GM21529 (cell line): ENCODE measurements around the gene FFAR3.
"Not testable (repeated sequence)": the region's sequence is repeated elsewhere in the genome, so short reads cannot be mapped to it uniquely, and the experiment has no call there.

Experiments used
- ATAC-seq: cut with Tn5 transposase; IDR thresholded peaks from one replicate; pipeline ENCODE4 v1.9.1; 2021; ENCODE audit not compliant: unreplicated experiment

FFAR3 gene

DNA sequence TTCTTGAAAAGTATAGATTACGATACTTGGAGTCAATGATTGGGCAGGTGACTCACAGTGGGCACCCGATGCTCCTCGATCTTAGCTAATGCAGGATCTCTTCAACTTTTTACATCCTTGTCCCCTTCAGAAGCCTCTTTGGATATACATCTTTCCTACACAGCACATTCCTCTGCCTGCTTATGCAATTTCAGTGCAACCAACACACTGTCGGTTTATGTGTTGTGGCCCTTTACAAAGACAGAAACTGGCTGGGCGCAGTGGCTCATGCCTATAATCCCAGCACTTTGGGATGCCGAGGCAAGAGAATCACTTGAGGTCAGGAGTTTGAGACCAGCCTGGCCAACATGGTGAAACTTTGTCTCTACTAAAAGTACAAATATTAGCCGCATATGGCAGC is 15.2 kb downstream of the FFAR3 start:
- no peak for ATAC-seq

DNA sequence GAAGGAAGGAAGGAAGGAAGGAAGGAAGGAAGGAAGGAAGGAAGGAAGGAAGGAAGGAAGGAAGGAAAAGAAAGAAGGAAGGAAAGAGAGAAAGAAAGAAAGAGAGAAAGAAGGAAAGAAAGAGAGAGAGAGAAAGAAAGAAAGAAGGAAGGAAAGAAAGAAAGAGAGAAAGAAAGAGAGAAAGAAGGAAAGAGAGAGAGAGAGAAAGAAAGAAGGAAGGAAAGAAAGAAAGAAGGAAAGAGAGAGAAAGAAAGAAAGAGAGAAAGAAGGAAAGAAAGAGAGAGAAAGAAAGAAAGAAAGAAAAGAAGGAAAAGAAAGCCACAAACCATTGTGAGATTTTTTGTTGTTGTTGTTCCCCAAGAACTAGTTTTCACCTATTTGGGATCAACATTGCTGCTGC is 15.8 kb downstream of the FFAR3 start:
- ATAC-seq, result not testable (repeated sequence)

DNA sequence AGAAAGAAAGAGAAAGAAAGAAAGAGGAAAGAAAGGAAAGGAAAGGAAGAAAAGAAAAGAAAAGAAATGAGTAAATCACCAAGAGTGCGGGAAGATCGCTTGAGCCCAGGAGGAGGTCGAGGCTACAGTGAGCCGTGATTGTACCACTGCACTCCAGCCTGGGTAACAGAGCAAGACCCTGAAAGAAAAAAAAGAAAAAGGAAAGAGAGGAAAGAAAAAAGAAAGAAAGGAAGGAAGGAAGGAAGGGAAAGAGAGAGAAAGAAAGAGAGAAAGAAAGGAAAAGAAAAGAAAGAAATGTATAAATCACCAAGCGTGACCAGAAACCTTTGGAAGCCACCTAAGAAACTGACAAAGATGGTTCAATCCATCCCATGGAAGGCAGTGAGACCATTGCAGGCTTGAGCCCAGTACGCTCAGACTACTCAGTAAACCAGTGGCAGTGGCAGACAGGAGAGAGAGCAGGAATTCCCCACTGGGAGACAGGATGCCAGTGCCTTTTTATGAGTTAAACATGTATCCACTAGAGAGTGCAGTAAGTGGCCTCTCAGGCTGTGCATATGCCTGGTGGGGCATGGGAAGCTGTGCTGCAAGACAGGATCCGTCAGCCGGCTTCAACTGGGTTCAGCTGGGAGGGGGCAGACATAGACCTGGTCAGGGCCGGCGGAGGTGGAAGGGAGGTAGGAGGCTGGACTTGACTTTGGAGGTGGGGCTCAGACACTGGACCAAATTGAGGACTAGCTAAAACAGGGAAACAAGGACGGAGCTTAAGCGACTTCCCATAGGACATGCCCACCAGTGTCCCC is 17.4 kb downstream of the FFAR3 start:
- no peak for ATAC-seq

DNA sequence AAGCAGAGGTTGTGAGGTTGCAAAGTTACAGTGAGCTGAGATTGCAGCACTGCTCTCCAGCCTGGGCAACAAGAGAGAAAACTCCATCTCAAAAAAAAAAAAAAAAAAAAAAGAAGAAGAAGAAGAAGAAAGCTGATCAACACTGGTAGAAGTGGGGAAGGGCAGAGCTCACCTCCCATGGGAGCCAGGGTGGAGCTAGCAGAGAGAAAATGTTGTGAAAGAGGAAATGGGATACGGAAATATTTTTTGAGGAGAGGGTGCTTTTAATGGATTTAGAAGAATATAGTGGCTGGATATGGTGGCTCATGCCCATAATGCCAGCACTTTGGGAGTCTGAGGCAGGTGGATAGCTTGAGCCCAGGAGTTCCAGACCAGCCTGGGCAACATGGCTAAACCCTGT is 19.4 kb downstream of the FFAR3 start:
- no peak for ATAC-seq

DNA sequence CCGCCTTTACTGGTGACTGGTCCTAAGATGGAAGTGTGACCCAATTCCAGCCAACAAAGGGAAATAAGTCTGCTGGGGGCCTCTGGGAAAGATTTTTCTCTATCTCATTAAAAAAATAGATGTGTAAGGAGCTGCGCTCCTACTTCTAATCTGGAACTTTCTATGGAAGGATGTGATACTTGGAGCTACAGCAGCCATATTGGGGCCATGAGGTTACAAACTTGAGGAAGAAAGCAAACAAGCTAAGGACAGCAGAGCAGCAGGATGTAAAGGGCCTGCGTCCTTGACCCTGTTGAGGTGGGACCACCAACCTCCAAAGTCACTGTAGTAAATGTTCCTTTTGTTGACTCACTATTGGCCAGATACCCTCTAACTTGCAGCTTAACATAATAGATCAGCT is 20.1 kb downstream of the FFAR3 start:
- no peak for ATAC-seq

DNA sequence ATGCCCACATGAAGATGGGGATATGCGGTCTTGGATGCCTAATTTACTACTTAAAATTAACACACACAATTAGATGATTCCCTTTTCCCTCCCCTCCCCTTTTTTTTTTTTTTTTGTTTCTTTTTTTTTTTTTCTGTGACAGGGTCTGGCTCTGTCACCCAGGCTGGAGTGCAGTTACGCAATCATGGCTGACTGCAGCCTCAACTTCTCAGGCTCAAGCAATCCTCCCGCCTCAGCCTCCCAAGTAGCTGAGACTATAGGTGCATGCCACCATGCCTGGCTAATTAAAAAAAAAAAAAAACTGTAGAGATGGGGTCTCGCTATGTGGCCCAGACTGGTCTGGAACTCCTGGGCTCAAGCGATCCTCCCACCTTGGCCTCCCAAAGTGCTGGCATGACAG is 21.3 kb downstream of the FFAR3 start:
- not testable (repeated sequence) for ATAC-seq

DNA sequence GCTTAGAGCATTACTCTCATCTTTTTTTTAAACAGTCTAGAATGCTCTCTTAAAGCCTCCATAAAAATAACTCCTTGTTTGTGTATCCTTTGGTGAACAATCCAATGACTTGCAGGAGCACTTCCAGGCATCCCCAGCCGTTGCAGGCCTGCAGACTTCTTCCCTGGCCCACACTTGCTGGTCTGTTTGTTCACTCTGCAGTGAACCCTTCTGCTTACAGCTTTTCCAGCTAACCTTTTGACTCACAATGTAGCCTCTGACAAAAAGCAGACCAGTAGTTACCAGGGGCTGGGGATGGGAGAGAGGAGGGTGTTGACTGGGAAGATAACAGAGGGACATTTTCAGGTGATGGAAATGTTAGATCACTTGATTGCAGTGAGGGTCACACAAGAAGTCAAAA is 21.7 kb downstream of the FFAR3 start:
- ATAC-seq, result no peak

DNA sequence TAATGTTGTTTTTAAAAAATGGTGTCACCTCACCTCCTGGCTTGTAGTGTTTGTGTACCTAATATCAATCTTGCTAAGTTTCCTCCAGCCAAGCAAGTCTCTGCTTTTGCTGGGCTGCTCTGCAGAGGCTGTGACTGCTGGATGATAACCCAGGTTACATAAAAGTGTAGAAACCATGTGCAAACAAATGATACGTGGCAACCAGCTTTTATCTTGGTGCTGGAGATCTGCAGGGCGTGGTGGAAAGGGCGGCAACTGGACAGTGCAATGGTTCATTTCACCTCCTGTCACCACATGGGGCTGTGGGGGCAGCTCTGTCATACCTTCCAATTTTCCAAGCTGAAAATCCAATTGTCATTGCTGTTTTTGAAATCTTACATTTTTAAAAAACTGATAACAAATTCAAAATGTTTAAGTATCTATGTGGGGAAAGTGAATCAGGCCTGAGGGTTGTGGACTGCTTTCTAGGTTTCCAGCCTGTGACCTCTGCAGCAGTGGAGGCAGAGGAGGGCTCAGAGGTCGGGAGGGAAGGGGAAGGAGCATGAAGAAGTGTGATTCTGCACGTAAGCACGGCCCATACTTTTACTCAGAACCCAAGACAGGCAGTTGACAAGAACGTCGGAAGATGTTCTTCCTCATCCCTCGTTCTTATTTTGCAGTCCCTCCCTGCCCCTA is 22.3 kb downstream of the FFAR3 start:
- ATAC-seq, result no peak

DNA sequence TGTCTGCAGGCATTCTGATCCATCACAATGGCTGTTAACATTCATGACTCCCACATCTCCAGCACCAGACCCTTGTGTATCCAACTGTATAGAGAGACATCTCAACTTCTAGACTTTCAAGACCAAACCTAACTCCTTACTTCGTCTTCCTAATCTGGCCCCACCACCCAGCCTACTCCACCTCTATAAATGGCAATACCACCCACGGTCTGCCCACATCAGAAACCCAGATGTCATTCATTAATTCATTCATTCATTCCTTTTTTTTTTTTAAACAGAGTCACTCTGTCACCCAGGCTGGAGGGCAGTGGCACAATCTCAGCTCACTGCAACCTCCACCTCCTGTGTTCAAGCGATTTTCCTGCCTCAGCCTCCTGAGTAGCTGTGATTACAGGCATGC is 23.1 kb downstream of the FFAR3 start:
- no peak for ATAC-seq

DNA sequence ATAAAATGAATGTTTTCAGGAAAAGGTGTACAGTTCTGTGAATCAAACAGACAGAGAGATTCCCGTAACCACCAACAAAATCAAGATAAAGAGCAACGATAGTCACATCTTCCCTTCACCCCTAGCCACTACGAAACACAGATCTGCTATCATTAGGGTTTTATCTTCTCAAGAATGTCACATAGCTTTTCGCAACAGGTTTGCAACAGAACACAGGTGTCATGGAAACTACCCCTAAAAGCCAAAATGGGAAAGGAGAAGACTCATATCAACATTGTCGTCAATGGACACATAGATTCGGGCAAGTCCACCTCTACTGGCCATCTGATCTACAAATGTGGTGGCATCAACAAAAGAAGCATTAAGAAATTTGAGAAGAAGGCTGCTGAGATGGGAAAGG is 23.7 kb downstream of the FFAR3 start:
- no peak for ATAC-seq

DNA sequence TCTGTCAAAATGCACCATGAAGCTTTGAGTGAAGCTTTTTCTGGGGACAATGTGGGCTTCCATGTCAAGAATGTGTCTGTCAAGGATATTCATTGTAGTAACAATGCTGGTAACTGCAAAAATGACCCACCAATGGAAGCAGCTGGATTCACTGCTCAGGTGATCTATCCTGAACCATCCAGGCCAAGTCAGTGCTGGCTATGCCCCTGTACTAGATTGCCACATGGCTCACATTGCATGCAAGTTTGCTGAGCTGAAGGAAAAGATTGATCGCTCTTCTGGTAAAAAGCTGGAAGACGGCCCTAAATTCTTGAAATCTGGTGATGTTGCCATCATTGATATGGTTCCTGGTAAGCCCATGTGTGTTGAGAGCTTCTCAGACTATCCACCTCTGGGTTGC is 25.3 kb downstream of the FFAR3 start:
- no peak for ATAC-seq

DNA sequence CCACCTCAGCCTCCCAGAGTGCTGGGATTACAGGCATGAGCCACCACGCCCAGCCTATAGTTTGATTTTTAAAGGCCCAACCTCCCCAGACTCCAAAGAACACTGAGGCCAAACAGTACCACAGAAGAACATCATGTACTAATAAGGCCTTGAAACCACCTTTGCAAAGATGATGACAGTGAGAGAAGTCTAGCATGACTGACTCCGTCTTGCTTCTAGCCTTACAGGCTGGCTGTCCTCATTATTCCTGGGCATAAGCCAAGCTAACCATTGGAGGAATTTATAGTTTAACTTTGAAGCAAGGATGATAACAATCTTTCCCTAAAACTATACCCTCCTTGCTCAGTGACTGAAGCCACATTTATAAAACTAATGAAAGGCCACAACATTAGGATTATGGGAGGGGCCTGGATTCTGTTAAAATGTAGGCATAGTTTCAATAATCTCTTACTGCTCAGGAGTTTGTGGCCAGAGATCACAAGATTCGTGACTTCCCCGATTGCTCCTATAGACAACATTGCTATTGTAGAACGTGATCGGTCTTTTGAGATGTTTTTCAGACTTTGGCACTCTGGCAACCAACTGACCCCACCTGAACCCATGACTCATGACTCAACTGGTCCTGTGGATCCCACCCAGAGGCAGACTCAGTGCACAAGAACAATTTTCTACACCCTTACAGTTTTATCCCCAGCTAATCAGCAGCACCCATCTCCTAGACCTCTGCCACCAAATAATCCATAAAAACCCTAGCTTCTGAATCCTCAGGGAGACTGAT is 30.2 kb downstream of the FFAR3 start:
- no peak for ATAC-seq

DNA sequence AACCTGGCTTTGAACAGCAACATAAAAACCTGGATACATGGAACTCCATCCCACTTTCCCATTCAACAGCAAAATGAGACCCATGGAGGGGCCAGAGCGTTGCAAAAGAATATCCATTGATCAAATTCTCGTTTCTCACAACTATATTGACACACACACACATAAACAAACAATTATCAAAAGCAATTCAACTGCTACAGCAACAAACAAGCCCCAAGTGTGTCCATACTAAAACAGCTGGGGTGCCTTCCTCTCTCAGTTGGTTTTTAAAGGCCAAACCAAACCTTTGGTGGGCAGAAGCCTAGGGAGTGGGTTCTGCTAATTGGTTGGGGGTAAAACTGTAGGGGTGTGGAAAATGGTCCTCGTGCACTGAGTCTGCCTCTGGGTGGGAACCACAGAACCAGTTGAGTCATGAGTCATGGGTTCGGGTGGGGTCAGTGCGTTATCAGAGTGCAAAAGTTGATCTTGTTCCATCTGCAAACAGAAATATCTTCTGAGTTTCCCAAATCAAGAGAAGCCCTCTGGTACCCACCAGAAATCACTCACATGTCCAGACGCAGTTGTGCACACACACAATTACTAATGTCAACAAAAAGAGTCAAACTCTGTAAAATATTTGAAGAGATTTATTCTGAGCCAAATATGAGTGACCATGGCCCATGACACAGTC is 31.1 kb downstream of the FFAR3 start:
- ATAC-seq, result no peak

DNA sequence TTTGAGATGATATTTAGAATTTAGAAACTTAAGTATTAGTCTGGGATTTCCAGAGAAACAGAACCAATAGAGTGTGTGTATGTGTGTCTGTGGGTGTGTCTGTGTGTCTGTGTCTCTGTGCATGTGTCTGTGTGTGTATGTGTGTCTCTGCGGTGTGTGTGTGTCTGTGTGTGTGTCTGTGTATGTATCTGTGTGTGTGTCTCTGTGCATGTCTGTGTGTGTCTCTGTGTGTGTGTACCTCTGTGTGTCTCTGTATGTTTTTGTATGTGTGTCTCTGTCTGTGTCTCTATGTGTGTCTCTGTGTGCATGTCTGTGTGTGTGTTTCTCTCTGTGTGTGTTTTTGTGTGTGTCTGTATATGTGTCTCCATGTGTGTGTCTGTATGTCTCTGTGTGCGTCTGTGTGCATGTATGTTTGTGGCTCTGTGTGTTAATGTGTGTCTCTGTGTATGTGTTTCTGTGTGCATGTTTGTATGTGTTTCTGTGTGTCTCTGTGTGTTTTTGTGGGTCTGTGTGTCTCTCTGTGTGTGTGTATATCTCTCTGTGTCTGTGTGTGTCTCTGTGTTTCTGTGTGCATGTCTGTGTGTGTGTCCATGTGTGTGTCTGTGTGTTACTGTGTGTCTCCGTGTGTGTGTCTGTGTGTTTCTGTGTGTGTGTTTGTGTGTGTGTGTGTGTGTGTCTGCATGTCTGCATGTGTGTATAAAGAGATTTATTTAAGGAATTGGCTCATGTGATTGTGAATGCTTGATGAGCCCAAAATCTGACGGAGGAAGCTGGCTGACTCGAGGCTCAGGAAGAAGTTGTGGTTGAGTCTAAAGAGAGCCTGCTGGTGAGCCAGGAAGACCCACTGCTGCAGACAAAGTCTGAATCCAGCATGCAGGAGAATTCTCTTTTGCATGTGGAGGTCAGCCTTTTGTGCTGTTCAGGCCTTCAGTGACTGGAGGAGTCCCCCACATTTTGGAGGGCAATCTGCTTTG is 34.8 kb downstream of the FFAR3 start:
- no peak for ATAC-seq

DNA sequence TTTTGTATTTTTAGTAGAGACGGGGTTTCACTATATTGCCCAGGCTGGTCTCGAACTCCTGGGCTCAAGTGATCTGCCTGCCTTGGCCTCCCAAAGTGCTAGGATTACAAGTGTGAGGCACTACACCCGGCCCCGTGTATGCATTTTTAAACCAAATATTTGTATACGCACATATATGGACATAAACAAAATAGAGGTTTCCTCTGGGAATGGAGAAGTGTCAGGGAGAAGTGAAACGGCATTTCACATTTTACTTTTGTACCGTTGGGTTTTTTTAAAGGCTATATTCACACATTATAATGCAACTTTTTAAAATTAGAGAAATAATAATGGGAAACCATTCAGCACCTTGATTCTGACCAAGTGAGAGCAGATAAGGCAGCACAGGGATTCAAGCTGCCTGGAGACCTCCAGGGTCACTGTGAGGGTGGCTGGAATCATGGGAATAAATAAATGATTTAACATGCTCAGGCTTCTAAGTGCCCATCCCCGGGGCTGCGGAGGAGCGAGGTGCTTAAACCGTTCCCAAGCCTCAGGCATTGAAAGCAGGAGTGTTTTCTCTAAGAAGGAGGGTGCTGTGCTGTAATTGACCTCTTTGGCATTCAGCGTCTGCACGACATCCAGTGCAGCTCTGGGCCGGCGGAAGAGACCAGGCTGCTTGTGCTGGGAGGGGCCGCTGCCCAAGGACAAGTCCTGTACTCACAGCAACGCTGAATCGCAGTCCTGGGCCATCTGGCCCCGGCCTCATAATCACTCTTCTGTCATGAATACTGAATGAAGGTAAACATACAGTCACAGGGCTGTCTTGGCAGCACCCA is 37.3 kb downstream of the FFAR3 start:
- ATAC-seq, result no peak

DNA sequence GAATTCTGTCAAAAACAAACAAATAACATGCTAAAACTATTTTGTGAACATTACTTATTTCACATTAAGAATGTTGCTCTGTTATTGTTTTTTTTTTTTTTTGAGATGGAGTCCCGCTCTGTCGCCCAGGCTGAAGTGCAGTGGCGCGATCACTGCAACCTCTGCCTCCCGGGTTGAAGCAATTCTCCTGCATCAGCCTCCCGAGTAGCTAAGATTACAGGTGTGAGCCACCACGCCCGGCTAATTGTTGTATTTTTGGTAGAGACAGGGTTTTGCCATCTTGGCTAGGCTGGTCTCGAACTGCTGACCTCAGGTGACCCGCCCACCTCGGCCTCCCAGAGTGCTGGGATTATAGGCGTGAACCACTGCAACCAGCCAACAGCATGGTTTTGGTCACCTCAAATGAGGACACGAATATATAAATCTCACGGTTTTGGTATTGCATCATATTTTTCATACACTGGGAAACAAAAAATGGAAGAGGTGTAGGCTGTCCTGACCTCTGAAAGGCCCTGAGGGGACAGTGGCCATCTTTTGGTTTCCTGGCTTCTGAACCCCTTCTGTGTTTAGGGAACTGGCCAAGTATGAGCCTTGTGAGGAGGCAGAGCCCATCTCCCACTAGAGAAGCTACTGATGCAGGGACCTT is 38.1 kb downstream of the FFAR3 start:
- ATAC-seq, result no peak

DNA sequence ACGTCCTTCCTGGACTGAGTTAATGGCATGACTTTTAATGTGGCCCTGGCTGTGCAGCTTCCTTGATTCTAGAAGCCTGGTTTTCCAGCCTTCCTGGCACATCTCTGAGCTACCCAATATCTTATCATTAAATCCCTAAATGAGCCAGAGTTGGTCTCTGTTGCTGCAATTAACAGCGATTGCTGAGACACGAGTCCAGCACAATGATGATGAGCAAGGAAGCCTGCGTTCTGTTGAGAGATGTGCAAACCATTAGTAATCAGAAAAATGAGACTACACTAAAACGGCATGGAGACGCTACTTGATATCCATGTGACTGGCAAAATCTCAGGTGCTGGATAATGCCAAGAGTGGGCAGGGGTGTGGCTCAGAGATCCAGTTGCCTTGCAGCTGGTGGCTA is 38.8 kb downstream of the FFAR3 start:
- ATAC-seq, result no peak

DNA sequence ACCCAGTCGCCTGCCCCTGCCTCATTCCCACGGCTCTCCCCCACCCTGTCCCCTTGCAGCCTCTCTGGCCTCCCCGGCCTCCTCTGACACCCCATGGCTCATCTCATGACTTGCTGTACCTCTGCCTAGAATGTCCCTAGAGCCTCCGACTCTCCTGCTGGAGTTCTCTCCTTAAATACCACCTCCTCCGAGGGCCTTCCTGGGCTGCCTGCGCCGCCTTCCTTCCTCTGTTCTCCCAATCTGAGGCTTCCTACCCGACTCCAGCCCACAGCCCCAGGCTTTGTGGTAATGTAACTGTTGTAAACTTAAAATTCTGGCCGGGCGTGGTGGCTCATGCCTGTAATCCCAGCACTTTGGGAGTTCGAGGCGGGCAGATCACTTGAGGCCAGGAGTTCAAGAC is 40.3 kb downstream of the FFAR3 start:
- no peak for ATAC-seq

DNA sequence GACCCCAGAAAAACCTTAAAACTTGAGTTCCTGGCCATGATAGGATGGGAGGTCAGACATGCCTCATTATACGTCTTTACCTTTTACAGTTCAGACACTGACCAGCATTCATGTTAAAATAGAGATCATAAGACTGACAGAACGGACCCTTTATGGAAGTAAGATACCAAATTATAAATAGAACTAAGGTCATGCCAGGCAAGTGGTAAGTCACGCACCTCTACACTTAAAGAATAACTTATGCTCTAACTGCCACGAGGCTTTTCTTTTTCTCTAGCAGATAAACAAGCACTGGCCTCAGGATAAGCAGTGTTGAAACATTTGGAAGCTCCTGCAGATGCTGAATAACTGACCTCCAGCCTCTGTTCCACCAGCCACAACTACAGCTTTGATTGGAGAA is 41.0 kb downstream of the FFAR3 start:
- no peak for ATAC-seq
